ENCODE data around the gene ELAPOR2.
"Not testable (repeated sequence)": the region's sequence is repeated elsewhere in the genome, so short reads cannot be mapped to it uniquely, and the experiment has no call there.

The ELAPOR2 gene

GRCh38 chr7:87046456-87046855 is 13.0 kb downstream of the ELAPOR2 start:
- no peak for DNase-seq (ENCODE audit: low read depth in 3 of 3)

- DNase-seq (ENCODE audit: low read depth in 3 of 3), result not testable (repeated sequence)
Observed at GRCh38 chr7:87044713-87045112, 14.7 kb downstream of the ELAPOR2 start.

GRCh38 chr7:87041586-87041985 is 17.9 kb downstream of the ELAPOR2 start:
- DNase-seq (ENCODE audit: low read depth in 3 of 3), result not testable (repeated sequence)

GRCh38 chr7:87039691-87040299 is 19.7 kb downstream of the ELAPOR2 start:
- DNase-seq (ENCODE audit: low read depth in 3 of 3), result not testable (repeated sequence)

DNA sequence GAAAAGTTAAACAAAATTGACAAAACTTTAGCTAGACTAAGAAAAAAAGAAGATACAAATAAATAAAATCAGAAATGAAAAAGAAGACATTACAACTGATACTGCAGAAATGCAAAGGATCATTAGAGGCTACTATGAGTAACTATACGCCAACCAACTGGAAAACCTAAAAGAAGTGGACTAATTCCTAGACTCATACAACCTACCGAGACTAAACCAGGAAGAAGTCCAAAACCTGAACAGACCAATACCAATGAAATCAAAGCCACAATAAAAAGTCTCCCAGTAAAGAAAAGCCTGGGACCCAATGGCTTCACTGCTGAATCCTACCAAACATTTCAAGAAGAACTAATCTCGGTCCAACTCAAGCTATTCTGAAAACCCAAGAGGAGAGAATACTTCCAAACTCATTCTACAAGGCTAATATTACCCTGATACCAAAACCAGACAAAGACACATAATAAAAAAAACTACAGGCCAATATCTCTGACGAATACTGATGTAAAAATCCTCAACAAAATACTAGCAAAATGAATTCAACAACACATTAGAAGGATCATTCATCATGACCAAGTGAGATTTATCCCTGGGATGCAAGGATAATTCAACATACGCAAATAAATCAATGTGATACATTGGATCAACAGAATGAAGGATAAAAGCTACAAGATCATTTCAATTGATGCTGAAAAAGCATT is 20.3 kb downstream of the ELAPOR2 start:
- DNase-seq (ENCODE audit: low read depth in 3 of 3), result no peak

DNA sequence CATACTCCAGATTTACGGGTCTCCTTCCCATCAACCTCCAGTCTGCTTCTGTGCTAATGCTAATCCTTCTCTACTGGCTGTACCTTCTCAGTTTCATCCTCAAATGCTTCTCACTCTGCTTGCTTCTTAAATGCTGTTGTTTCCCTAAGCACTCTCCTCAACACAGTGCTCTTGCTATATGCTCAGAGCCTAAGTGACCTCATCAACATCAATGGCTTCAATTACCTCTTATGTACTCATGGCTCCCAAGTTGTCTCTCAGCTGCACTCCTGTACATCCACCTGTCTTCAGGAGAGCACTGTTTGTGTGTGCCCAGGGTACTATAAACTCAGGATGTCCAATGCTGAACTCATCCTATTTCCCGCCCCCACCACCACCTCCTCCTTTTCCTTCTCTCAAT is 22.5 kb downstream of the ELAPOR2 start:
- no peak for DNase-seq (ENCODE audit: low read depth in 3 of 3)

GRCh38 chr7:87032604-87033339 is 26.7 kb downstream of the ELAPOR2 start:
- DNase-seq (ENCODE audit: low read depth in 3 of 3), result no peak

DNA sequence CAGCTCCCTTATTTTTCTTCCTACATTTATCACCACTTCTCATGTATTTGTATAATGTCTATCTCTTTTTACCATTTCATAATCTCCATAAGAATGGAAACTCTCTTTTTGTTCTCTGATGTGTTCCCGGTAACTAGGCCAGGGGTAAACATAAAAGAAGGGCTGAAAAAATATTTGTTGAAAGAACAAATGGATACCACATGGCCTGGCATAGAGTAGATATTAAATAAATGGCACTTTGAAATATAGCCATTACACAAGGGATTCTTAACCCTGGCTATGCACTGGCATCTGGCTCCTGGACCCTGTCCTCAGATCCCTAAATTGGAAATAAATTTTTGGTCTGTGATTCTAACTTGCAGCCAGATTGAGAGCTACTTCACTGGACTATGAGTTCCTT is 30.4 kb downstream of the ELAPOR2 start:
- no peak for DNase-seq (ENCODE audit: low read depth in 3 of 3)

GRCh38 chr7:87028636-87029035 is 30.8 kb downstream of the ELAPOR2 start:
- DNase-seq (ENCODE audit: low read depth in 3 of 3), result no peak

DNA sequence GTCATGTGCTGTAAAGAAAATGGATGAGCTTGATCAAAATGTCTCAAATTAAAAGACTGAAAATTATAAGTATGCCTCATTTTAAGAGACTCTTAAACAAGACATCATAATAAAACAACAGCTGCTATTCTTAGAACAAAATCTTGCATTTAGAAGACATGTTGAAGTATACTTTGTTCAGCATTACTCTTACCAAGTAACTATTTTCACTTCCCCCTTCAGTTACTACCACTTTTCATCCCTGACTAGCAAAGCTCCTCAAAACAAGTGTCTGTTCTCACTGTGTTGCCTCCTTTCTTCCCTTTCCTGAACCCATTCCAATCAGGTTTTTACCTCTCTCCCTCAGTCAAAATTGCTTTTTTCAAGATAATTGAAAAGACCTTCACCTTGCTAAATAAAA is 31.6 kb downstream of the ELAPOR2 start:
- no peak for DNase-seq (ENCODE audit: low read depth in 3 of 3)

- no peak for DNase-seq (ENCODE audit: low read depth in 3 of 3)
Observed at GRCh38 chr7:87021285-87021684, 38.2 kb downstream of the ELAPOR2 start.

- no peak for DNase-seq (ENCODE audit: low read depth in 3 of 3)
Observed at GRCh38 chr7:87016606-87017005, 42.8 kb downstream of the ELAPOR2 start.

DNA sequence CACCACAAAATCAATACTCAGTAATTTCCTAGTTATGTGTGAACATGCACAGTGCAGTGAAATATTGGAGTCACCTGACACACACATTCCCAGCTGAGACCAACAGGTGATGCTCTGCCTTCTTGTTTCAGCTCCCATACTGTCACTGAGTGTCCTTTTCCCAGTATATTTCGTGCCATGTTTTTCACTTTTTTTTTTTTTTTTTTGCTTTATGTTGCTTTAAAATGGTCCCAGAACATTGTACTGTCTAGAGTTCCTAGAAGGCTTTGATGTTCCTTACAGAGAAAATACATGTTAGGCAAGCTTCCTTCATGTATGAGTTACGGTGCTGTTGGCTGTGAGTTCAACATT is 45.6 kb downstream of the ELAPOR2 start:
- no peak for DNase-seq (ENCODE audit: low read depth in 3 of 3)

- no peak for DNase-seq (ENCODE audit: low read depth in 3 of 3)
Observed at GRCh38 chr7:87013136-87013839, 46.2 kb downstream of the ELAPOR2 start.
